ENCODE results near the gene SYNDIG1L.

Gene SYNDIG1L

DNA sequence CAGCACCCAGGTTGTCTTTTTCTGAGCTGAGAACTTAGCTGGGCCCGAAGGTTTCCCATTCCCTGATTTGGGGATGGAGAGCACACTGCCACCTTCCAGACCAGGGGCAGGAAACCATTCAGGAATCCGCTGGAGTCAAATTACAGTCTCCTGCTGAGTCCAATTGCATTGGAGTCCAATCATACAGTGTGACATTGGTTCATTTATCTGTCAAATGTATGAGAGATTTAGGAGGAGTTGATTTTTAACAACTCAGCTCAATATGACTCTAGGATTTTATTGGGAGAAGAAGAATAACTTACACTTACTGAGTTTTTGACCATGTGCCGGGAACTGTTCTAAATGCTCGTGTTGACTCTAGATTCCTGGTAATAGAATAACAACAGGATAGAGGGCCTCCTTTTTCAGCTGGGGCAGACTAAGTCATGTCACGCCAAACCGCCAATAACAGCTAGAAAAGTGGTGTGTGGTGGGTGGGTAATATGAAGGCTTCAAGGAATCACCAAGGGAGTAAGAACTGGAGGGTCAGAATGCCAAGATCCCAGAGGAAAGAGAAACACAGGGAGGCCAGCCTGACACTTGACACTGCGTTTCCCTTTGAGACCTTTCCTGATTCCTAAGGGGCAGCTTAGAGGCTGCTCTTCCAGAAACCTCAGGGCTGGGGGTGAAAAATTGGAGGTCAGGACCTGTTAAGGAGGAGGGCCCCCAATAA lies 11.5 kb downstream of the SYNDIG1L start:
- no peaks in the 10 kb centered on the region for H3K27me3 ChIP-seq (ENCODE audit: insufficient read depth, poor library complexity, severe bottlenecking)
- no peak for DNase-seq (ENCODE audit: low read depth in 1 of 2, low spot score in 1 of 2)
- H3K4me3 ChIP-seq (replicated peaks; ENCODE audit: insufficient read depth, low read length), result no peak overlapping the region
- H3K27ac ChIP-seq (replicated peaks), result no peak overlapping the region
- TF ChIP-seq POLR2AphosphoS5 (IDR thresholded peaks at IDR 0.05; ENCODE audit: low read depth) (no peak), GABPA (IDR thresholded peaks at IDR 0.05; ENCODE audit: low read depth) (no peak), SPI1 (IDR thresholded peaks at IDR 0.05; ENCODE audit: borderline replicate concordance, low read depth) (no peak), CTCF (IDR thresholded peaks at IDR 0.05; ENCODE audit: insufficient read depth, low read length) (no peak)
- TF ChIP-seq, protein P1, sequence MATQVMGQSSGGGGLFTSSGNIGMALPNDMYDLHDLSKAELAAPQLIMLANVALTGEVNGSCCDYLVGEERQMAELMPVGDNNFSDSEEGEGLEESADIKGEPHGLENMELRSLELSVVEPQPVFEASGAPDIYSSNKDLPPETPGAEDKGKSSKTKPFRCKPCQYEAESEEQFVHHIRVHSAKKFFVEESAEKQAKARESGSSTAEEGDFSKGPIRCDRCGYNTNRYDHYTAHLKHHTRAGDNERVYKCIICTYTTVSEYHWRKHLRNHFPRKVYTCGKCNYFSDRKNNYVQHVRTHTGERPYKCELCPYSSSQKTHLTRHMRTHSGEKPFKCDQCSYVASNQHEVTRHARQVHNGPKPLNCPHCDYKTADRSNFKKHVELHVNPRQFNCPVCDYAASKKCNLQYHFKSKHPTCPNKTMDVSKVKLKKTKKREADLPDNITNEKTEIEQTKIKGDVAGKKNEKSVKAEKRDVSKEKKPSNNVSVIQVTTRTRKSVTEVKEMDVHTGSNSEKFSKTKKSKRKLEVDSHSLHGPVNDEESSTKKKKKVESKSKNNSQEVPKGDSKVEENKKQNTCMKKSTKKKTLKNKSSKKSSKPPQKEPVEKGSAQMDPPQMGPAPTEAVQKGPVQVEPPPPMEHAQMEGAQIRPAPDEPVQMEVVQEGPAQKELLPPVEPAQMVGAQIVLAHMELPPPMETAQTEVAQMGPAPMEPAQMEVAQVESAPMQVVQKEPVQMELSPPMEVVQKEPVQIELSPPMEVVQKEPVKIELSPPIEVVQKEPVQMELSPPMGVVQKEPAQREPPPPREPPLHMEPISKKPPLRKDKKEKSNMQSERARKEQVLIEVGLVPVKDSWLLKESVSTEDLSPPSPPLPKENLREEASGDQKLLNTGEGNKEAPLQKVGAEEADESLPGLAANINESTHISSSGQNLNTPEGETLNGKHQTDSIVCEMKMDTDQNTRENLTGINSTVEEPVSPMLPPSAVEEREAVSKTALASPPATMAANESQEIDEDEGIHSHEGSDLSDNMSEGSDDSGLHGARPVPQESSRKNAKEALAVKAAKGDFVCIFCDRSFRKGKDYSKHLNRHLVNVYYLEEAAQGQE (IDR thresholded peaks at IDR 0.05; ENCODE audit: insufficient replicate concordance, low read depth), result no peak

DNA sequence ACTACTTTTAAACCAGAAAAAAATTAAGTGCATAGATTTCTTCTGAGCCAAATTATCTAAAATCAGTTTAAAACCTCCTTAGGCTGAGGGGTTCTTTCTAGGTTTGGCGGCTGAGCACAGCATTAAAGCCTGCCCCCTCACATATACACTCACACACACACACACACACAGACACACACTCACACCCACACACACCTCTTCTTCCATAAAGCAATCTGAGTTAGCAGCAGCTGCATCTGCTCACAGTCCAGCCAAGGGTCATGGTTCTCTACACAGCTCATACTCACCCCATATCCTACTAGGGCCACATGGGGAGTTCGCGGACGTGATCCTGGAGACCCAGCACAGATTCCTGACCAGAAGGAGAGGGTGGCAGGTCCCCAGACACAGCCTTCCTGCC lies 12.4 kb downstream of the SYNDIG1L start:
- H3K27ac ChIP-seq (replicated peaks), result no peak overlapping the region
- TF ChIP-seq CTCF (IDR thresholded peaks at IDR 0.05; ENCODE audit: insufficient read depth, low read length), result no peak
- H3K4me3 ChIP-seq (replicated peaks; ENCODE audit: insufficient read depth, low read length), result no peak overlapping the region
- DNase-seq (ENCODE audit: low read depth in 1 of 2, low spot score in 1 of 2), result no peak
- no peaks in the 10 kb centered on the region for H3K27me3 ChIP-seq (ENCODE audit: insufficient read depth, poor library complexity, severe bottlenecking)

DNA sequence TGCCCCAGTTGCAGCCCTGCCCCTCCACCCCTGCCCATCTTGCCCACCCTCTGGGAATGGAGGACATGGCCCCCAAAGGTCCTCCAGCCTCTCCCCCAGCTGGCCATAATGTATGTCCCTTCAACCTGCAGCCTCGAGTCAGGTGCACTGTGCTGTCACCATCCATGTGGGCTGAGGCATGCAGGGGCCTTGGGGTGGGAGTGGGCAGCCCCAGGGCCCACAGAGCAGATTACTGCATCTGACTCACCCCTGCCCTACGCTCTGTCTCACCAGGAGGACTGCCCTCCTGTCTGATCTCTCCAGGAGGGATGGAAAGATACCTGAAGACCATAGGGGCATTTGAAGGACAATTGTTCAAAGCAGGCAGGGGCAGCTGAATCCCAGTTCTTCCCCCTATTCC lies 13.3 kb downstream of the SYNDIG1L start:
- Histone ChIP-seq H3K4me3 (replicated peaks; ENCODE audit: insufficient read depth, low read length) (no peak overlapping the region), H3K27ac (replicated peaks) (no peak overlapping the region), H3K27me3 (ENCODE audit: insufficient read depth, poor library complexity, severe bottlenecking) (no peaks in the 10 kb centered on the region)
- TF ChIP-seq GABPA (IDR thresholded peaks at IDR 0.05; ENCODE audit: low read depth) (no peak), CTCF (IDR thresholded peaks at IDR 0.05; ENCODE audit: insufficient read depth, low read length) (no peak), POLR2AphosphoS5 (IDR thresholded peaks at IDR 0.05; ENCODE audit: low read depth) (no peak), SPI1 (IDR thresholded peaks at IDR 0.05; ENCODE audit: borderline replicate concordance, low read depth) (no peak)
- TF ChIP-seq, protein P1 (IDR thresholded peaks at IDR 0.05; ENCODE audit: insufficient replicate concordance, low read depth), result no peak
- DNase-seq (ENCODE audit: low read depth in 1 of 2, low spot score in 1 of 2), result no peak

DNA sequence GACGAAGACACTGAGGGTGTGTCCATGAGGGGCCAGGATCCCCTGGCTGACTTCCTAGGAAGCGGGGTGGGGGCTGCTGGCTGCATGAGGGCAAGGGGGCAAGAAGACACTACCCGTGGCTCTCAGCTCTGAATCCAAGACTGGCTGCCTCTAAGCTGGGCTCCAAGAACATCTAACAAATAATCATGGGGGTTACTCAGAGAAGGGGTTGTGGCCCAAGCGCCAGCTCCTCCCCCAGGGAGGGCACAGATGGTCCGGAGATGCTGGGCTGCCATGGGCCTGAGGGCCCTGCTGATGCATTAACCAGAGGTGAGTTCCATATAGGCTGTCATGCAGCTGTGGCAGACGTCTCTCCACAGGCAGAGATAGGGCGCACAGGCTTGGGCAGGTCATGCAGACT lies 14.3 kb downstream of the SYNDIG1L start:
- Histone ChIP-seq H3K27ac (replicated peaks) (no peak overlapping the region), H3K4me3 (replicated peaks; ENCODE audit: insufficient read depth, low read length) (no peak overlapping the region), H3K27me3 (ENCODE audit: insufficient read depth, poor library complexity, severe bottlenecking) (no peaks in the 10 kb centered on the region)
- no peak for DNase-seq (ENCODE audit: low read depth in 1 of 2, low spot score in 1 of 2)
- TF ChIP-seq CTCF (IDR thresholded peaks at IDR 0.05; ENCODE audit: insufficient read depth, low read length) (no peak), SPI1 (IDR thresholded peaks at IDR 0.05; ENCODE audit: borderline replicate concordance, low read depth) (no peak), GABPA (IDR thresholded peaks at IDR 0.05; ENCODE audit: low read depth) (no peak), POLR2AphosphoS5 (IDR thresholded peaks at IDR 0.05; ENCODE audit: low read depth) (no peak)
- TF ChIP-seq, protein P1 (IDR thresholded peaks at IDR 0.05; ENCODE audit: insufficient replicate concordance, low read depth), result no peak

Data from HL-60 (cell line).